Activated B cell treated with CpG ODN at 0.5 μM for 24 hours (primary cell): ENCODE measurements around the gene PRKAG2. TPM values are rescaled to one million over a fixed set of nuclear protein-coding genes. Genes with fewer than 3 reads are reported as not detected.

Source experiments
- ATAC-seq: fragments of 200-7000 bp; cut with Tn5 transposase; one replicate; pipeline ENCODE4 v1.10.0; 2021; ENCODE audit warnings: low read depth, mild to moderate bottlenecking, moderate library complexity
- CTCF ChIA-PET: fragments of 350-600 bp; sonication (Branson Sonifier 250); formaldehyde crosslinking; loops from one replicate; lab custom pipeline; 2021; ENCODE audit warnings: antibody characterized with exemption; lab: Charles Lee
- POLR2A ChIA-PET: fragments of 350-600 bp; sonication (Branson Sonifier 250); formaldehyde crosslinking; loops from one replicate; lab custom pipeline; 2021; ENCODE audit warnings: antibody characterized with exemption; lab: Charles Lee
- DNase-seq: peaks from one replicate; pipeline ENCODE4 v3.0.0; 2022
- H3K27ac Mint-ChIP-seq: one replicate; pipeline ENCODE4 v1.8.0; 2020; ENCODE audit warnings: mixed read lengths
- H3K27me3 Mint-ChIP-seq: one replicate; pipeline ENCODE4 v1.8.0; 2021; ENCODE audit warnings: mixed read lengths
- H3K36me3 Mint-ChIP-seq: one replicate; pipeline ENCODE4 v1.8.0; 2021; ENCODE audit warnings: low read depth, mixed read lengths
- H3K4me1 Mint-ChIP-seq: one replicate; pipeline ENCODE4 v1.8.0; 2021; ENCODE audit warnings: mixed read lengths
- H3K4me3 Mint-ChIP-seq: one replicate; pipeline ENCODE4 v1.8.0; 2020; ENCODE audit warnings: mild to moderate bottlenecking, mixed read lengths
- H3K9me3 Mint-ChIP-seq: one replicate; pipeline ENCODE4 v1.8.0; 2020; ENCODE audit warnings: mixed read lengths
- CTCF ChIP-seq: fragments of 200-600 bp; IDR thresholded peaks from one replicate; pipeline ENCODE4 v1.8.0; 2022; ENCODE audit warnings: antibody characterized with exemption, mild to moderate bottlenecking
- intact Hi-C: fragments of 100-400 bp; cut with micrococcal nuclease; formaldehyde crosslinking; loops from one replicate; pipeline ENCODE4 v1.15.1; 2024
- total RNA-seq: library from RNA; stranded (reverse); gene quantifications from 2 replicates; pipeline ENCODE4 v1.2.3, GENCODE V29; 2022

The PRKAG2 gene
- total RNA-seq, 1 donor from 2014 or later: 19.7 TPM

- Mint-ChIP-seq H3K27ac (no peak overlapping the region), H3K27me3 (no peaks in the 10 kb centered on the region), H3K36me3 (peaks cover 2% of the 10 kb centered on the region), H3K4me1 (peaks cover 19% of the 10 kb centered on the region), H3K4me3 (no peak overlapping the region), H3K9me3 (no peaks in the 10 kb centered on the region)
- ATAC-seq (no peak), DNase-seq (no peak)
- CTCF ChIA-PET: interaction anchor here (0.6 kb wide), 1 partner anchor 49 kb away, joined by 3 read pairs; no protein-coding TSS in a partner anchor
- intact Hi-C loops: no loop called here
- POLR2A ChIA-PET: no interaction called here
- TF ChIP-seq CTCF: no peak
Observed at GRCh38 chr7:151818674-151819519, 58.0 kb downstream of the PRKAG2 start.

GRCh38 chr7:151817981-151818673, 58.8 kb downstream of the PRKAG2 start:
- intact Hi-C loops: no loop called here
- CTCF ChIA-PET: interaction anchor here (0.6 kb wide), 1 partner anchor 50 kb away, joined by 3 read pairs; no protein-coding TSS in a partner anchor
- H3K27ac Mint-ChIP-seq: no peak overlapping the region

GRCh38 chr7:151817315-151817690, 59.6 kb downstream of the PRKAG2 start:
- peaks cover 2% of the 10 kb centered on the region for H3K36me3 Mint-ChIP-seq
- intact Hi-C loops: no loop called here
- no peaks in the 10 kb centered on the region for H3K27me3 Mint-ChIP-seq
- TF ChIP-seq CTCF: no peak
- H3K9me3 Mint-ChIP-seq: no peaks in the 10 kb centered on the region
- POLR2A ChIA-PET: no interaction called here
- DNase-seq (no peak), ATAC-seq (no peak)
- CTCF ChIA-PET: no interaction called here
- no peak overlapping the region for H3K4me3 Mint-ChIP-seq
- H3K4me1 Mint-ChIP-seq: peaks cover 19% of the 10 kb centered on the region
- H3K27ac Mint-ChIP-seq: no peak overlapping the region

More at GRCh38 chr7:151817981-151818673, 58.8 kb downstream of the PRKAG2 start:
- no peak overlapping the region for H3K4me3 Mint-ChIP-seq
- no peaks in the 10 kb centered on the region for H3K27me3 Mint-ChIP-seq
- peaks cover 19% of the 10 kb centered on the region for H3K4me1 Mint-ChIP-seq
- H3K9me3 Mint-ChIP-seq: no peaks in the 10 kb centered on the region
- no peak for ATAC-seq
- H3K36me3 Mint-ChIP-seq: peaks cover 2% of the 10 kb centered on the region
- DNase-seq: no peak
- POLR2A ChIA-PET: no interaction called here
- no peak for TF ChIP-seq CTCF

GRCh38 chr7:151816562-151817314, 60.2 kb downstream of the PRKAG2 start:
- Mint-ChIP-seq H3K4me3 (no peak overlapping the region), H3K27ac (no peak overlapping the region), H3K27me3 (no peaks in the 10 kb centered on the region), H3K9me3 (no peaks in the 10 kb centered on the region), H3K4me1 (peaks cover 19% of the 10 kb centered on the region), H3K36me3 (peaks cover 2% of the 10 kb centered on the region)
- CTCF ChIA-PET: no interaction called here
- DNase-seq: no peak
- no peak for ATAC-seq
- no peak for TF ChIP-seq CTCF
- POLR2A ChIA-PET: no interaction called here
- intact Hi-C loops: no loop called here
